K562 (cell line): ENCODE data around the gene DNAJC8. TPM values are rescaled to one million over a fixed set of nuclear protein-coding genes. Genes with fewer than 3 reads are reported as not detected.

Experiments
- BACH1 ChIP-seq: fragments of 200-800 bp; sonication (Bioruptor generic); IDR thresholded peaks from 2 replicates; pipeline ENCODE4 v1.6.1; 2016; ENCODE audit warnings: missing genetic modification characterization, missing compliant biosample characterization
- CREBBP ChIP-seq: IDR thresholded peaks from one replicate; pipeline ENCODE4 v1.6.1; 2012; ENCODE audit warnings: low read depth, mild to moderate bottlenecking, control low read depth, inconsistent platforms, low read length
- ILF3 ChIP-seq: fragments of 450-650 bp; IDR thresholded peaks from 2 replicates; pipeline ENCODE4 v1.6.1; 2018; ENCODE audit warnings: antibody characterized with exemption, mild to moderate bottlenecking, moderate library complexity, borderline replicate concordance
- MBD2 ChIP-seq: sonication (generic); IDR thresholded peaks from 2 replicates; pipeline ENCODE4 v1.6.1; 2016; ENCODE audit warnings: low read depth, borderline replicate concordance
- MCM2 ChIP-seq: fragments of 450-650 bp; IDR thresholded peaks from 2 replicates; pipeline ENCODE4 v1.6.1; 2017; ENCODE audit warnings: low read depth, mild to moderate bottlenecking
- MIER1 ChIP-seq: fragments of 450-650 bp; IDR thresholded peaks from 2 replicates; pipeline ENCODE4 v1.6.1; 2016; ENCODE audit warnings: antibody characterized with exemption, mild to moderate bottlenecking, low read depth
- POLR2G ChIP-seq: fragments of 200-400 bp; formaldehyde crosslinking; IDR thresholded peaks from 2 replicates; pipeline ENCODE4 v1.6.1; 2017; ENCODE audit warnings: low read depth, mild to moderate bottlenecking, antibody characterized with exemption, low read length, moderate library complexity
- PRMT5 ChIP-seq: sonication (generic); formaldehyde crosslinking; IDR thresholded peaks from 2 replicates; pipeline ENCODE4 v1.5.0; 2020; ENCODE audit warnings: missing genetic modification reagents
- RERE ChIP-seq: sonication (generic); formaldehyde crosslinking; IDR thresholded peaks from 2 replicates; pipeline ENCODE4 v1.8.0; 2023; ENCODE audit warnings: missing genetic modification reagents, mild to moderate bottlenecking, borderline replicate concordance
- STAG1 ChIP-seq: sonication (generic); formaldehyde crosslinking; IDR thresholded peaks from 2 replicates; pipeline ENCODE4 v1.5.0; 2020; ENCODE audit warnings: missing genetic modification reagents, borderline replicate concordance
- TOE1 ChIP-seq, 2 experiments: fragments of 450-650 bp in 1 of 2; sonication (generic) in 1 of 2; formaldehyde crosslinking in 1 of 2; IDR thresholded peaks; 2 replicates each; pipeline versions ENCODE4 v1.7.1 to v1.8.0; 2016 to 2022; ENCODE audit warnings: borderline replicate concordance in 2 of 2, mild to moderate bottlenecking in 2 of 2, antibody characterized with exemption in 1 of 2, inconsistent platforms in 1 of 2, low read depth in 1 of 2, missing genetic modification reagents in 1 of 2, moderate library complexity in 1 of 2
- XRCC3 ChIP-seq: fragments of 450-650 bp; IDR thresholded peaks from 2 replicates; pipeline ENCODE4 v1.6.1; 2017; ENCODE audit warnings: mild to moderate bottlenecking, moderate library complexity
- ZNF174 ChIP-seq: fragments of 250-450 bp; sonication (Bioruptor Pico); IDR thresholded peaks from 2 replicates; pipeline ENCODE4 v1.4.0; 2020; ENCODE audit warnings: mild to moderate bottlenecking
- ZNF197 ChIP-seq: fragments of 200-800 bp; sonication (Bioruptor generic); IDR thresholded peaks from 2 replicates; pipeline ENCODE4 v1.6.1; 2016; ENCODE audit warnings: low read depth, missing genetic modification characterization, missing compliant biosample characterization
- ZNF76 ChIP-seq: fragments of 250-450 bp; sonication (Bioruptor Pico); IDR thresholded peaks from 2 replicates; pipeline ENCODE4 v1.4.0; 2020; ENCODE audit warnings: mild to moderate bottlenecking, moderate library complexity, borderline replicate concordance
- ZNF785 ChIP-seq: fragments of 250-450 bp; sonication (Bioruptor Pico); IDR thresholded peaks from 2 replicates; pipeline ENCODE4 v1.4.0; 2020; ENCODE audit warnings: mild to moderate bottlenecking
- polyA plus RNA-seq, 8 experiments: library from polyadenylated mRNA; depleted of rRNA in 4 of 8; stranded (reverse) in 5 of 8; unstranded in 3 of 8; fragments of >200 nt; fragmentation: Nextera tagmentation in 2 of 8; fragmentation: Illumina TruSeq in 1 of 8; extraction: Ambion mirVana in 2 of 8; extraction: Trizol in 1 of 8; gene quantifications; 2 replicates each; pipeline versions ENCODE4 v1.2.1 to v1.2.3, GENCODE V29; 2011 to 2014; ENCODE audit warnings: inconsistent platforms in 1 of 8, missing spikeins in 1 of 8
- total RNA-seq, 7 experiments: library from RNA; depleted of rRNA in 6 of 7; stranded (reverse); fragments of >200 nt in 6 of 7; fragmentation: Illumina TruSeq in 2 of 7; extraction: Trizol in 2 of 7; gene quantifications; 2 replicates each; pipeline versions ENCODE4 v1.2.1 to v1.2.3, GENCODE V29; 2011 to 2021; ENCODE audit warnings: low replicate concordance in 1 of 7

Gene DNAJC8
- total and polyA plus RNA-seq, 9 of the 15 experiments (the other 6 are each of a cell fraction or from before 2014, with no cell fraction given) = 143 to 508 (median 209) TPM

GRCh38 chr1:28235755-28236655, 3.2 kb upstream of the DNAJC8 start, which contains the start of gene ATP5IF1 (continued):
- TF ChIP-seq RERE (CRISPR knock-in tag) (no peak), MCM2 (no peak), MIER1 (no peak), CREBBP (no peak), ILF3 (no peak), XRCC3 (no peak), ZNF197 (no peak), ZNF785 (no peak), ZNF174 (CRISPR knock-in tag) (no peak), BACH1 (tag) (0 out of 2 replicates have a peak, but pooled peaks have one; percentile 31), ZNF76 (CRISPR knock-in tag) (no peak), PRMT5 (CRISPR knock-in tag) (no peak), TOE1 (IDR thresholded peaks at IDR 0.05; ENCODE audit: borderline replicate concordance) (no peak), TOE1 (CRISPR knock-in tag; IDR thresholded peaks at IDR 0.05; ENCODE audit: borderline replicate concordance, low read depth) (peak; percentile 89; the same call in 1 of the 2 replicates), POLR2G (peak; percentile 99), STAG1 (CRISPR knock-in tag) (0 out of 2 replicates have a peak, but pooled peaks have one; percentile 20), MBD2 (peak; percentile 98)
